MCF 10A (cell line): ENCODE measurements around the gene TRPM3. TPM values are rescaled to one million over a fixed set of nuclear protein-coding genes. Genes with fewer than 3 reads are reported as not detected.

Experiments used
- BruUV-seq: library from RNA; stranded (reverse); fragments of 400-500 nt; replicated peaks from 2 replicates; lab custom pipeline; 2021; lab: Mats Ljungman, UMichigan
- CTCF ChIA-PET: fragments of 300-600 bp; sonication (Branson Sonifier 250); formaldehyde crosslinking; extraction: SDS; loops from one replicate; lab custom pipeline; 2021; ENCODE audit warnings: antibody characterized with exemption, inconsistent platforms; lab: Yijun Ruan, JAX
- POLR2A ChIA-PET: fragments of 300-600, 350-650 bp; sonication (Branson Sonifier 250); formaldehyde crosslinking; extraction: SDS; loops from one replicate; lab custom pipeline; 2020; ENCODE audit warnings: antibody characterized with exemption, inconsistent platforms; lab: Yijun Ruan, JAX
- DNase-seq: peaks from one replicate; pipeline ENCODE4 v3.0.0-alpha.2; 2018; ENCODE audit not compliant: unreplicated experiment
- H3K27ac Mint-ChIP-seq: one replicate; pipeline ENCODE4 v1.8.0; 2022; ENCODE audit warnings: mild to moderate bottlenecking, low read depth, mixed read lengths; ENCODE audit not compliant: unreplicated experiment
- H3K27me3 Mint-ChIP-seq: one replicate; pipeline ENCODE4 v1.8.0; 2022; ENCODE audit warnings: mixed read lengths; ENCODE audit not compliant: insufficient read depth, unreplicated experiment
- H3K36me3 Mint-ChIP-seq: one replicate; pipeline ENCODE4 v1.8.0; 2022; ENCODE audit warnings: mild to moderate bottlenecking, moderate library complexity, mixed read lengths; ENCODE audit not compliant: insufficient read depth, unreplicated experiment
- H3K4me1 Mint-ChIP-seq: one replicate; pipeline ENCODE4 v1.8.0; 2022; ENCODE audit warnings: mixed read lengths; ENCODE audit not compliant: insufficient read depth, unreplicated experiment
- H3K4me3 Mint-ChIP-seq: one replicate; pipeline ENCODE4 v1.8.0; 2022; ENCODE audit warnings: mild to moderate bottlenecking, moderate library complexity, mixed read lengths; ENCODE audit not compliant: unreplicated experiment
- H3K9me3 Mint-ChIP-seq: one replicate; pipeline ENCODE4 v1.8.0; 2022; ENCODE audit warnings: mixed read lengths; ENCODE audit not compliant: unreplicated experiment
- intact Hi-C: fragments of 100-400 bp; cut with micrococcal nuclease; formaldehyde crosslinking; loops from 2 replicates; pipeline ENCODE4 v1.14.1; 2022
- total RNA-seq: library from RNA; stranded (reverse); gene quantifications from 2 replicates; pipeline ENCODE4 v1.2.3, GENCODE V29; 2022
- TF ChIP-seq, protein P1 (sequence below): fragments of 200-600 bp; IDR thresholded peaks from one replicate; pipeline ENCODE4 v1.8.0; 2022; ENCODE audit warnings: antibody characterized with exemption, mild to moderate bottlenecking; ENCODE audit not compliant: unreplicated experiment

TRPM3 gene
- total RNA-seq, 1 experiment from 2014 or later: 0.44 TPM

DNA sequence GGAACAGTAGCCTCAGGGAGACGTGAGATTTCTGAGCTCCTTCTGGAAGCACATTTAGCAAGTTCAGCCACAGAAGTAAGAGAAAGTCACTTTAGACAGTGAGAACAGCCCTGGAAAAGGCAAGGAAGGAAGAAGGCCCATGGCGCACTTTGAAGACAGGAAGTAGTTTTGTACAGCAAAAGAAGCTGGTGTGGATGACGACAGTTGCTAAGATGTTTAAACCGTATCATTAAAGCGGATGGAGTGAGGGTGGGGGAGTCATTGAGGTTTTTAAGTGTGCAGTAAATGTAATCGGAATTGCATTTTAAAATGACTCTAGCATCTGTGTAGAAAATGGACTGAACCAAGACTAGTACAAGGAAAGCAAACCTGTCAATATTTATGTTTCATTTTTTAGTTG lies 15.3 kb upstream of the TRPM3 start:
- BruUV-seq: no TSS peak
- POLR2A ChIA-PET: no interaction called here
- CTCF ChIA-PET: interaction anchor here (0.9 to 1.1 kb wide), 2 partner anchors 10 to 903 kb away, joined by 3 read pairs; no protein-coding TSS in a partner anchor
- peaks cover 3% of the 10 kb centered on the region for H3K27me3 Mint-ChIP-seq
- intact Hi-C loops: no loop called here
- TF ChIP-seq, protein P1, sequence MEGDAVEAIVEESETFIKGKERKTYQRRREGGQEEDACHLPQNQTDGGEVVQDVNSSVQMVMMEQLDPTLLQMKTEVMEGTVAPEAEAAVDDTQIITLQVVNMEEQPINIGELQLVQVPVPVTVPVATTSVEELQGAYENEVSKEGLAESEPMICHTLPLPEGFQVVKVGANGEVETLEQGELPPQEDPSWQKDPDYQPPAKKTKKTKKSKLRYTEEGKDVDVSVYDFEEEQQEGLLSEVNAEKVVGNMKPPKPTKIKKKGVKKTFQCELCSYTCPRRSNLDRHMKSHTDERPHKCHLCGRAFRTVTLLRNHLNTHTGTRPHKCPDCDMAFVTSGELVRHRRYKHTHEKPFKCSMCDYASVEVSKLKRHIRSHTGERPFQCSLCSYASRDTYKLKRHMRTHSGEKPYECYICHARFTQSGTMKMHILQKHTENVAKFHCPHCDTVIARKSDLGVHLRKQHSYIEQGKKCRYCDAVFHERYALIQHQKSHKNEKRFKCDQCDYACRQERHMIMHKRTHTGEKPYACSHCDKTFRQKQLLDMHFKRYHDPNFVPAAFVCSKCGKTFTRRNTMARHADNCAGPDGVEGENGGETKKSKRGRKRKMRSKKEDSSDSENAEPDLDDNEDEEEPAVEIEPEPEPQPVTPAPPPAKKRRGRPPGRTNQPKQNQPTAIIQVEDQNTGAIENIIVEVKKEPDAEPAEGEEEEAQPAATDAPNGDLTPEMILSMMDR: no peak
- no peak for DNase-seq
- no peak overlapping the region for H3K4me3 Mint-ChIP-seq
- no peaks in the 10 kb centered on the region for H3K4me1 Mint-ChIP-seq
- no peaks in the 10 kb centered on the region for H3K9me3 Mint-ChIP-seq
- H3K36me3 Mint-ChIP-seq: no peaks in the 10 kb centered on the region
- no peak overlapping the region for H3K27ac Mint-ChIP-seq

DNA sequence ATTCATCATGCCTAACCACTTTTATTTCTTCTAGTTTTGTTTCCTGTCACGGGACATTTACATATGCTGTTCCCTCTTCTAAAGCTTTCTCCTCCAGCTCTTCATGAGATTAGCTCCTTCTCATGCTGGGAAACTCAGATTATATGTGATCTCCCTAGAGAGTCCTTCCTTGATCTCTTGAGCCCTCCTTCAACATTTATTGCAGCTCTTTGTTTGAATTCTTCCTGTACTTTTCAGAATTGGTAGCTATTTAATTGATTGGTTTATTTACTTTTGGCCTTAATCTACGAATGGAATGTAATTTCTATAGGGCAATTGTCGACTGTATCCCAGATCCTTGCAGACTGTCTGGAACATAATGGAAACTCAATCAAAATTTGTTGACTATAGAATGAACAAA lies 9.7 kb upstream of the TRPM3 start:
- CTCF ChIA-PET: no interaction called here

DNA sequence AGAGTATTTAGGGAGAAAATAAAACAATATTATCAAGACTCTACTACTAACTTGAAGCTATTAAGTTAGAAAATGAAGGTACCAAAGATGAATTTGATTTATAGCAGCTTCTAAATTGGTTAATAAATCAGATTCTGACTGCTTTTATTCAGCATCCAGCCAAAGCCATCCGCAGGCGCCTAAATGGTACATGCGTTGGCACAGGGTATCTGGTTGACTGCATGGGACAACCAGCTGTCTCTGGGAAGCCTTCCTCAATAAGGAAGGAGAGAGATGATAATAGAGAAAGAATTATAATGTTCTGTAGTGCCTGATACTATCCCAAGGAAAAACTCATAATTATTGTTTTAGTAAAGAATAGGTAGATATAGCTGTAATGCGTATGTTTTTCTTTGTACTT lies 9.1 kb upstream of the TRPM3 start:
- ChIA-PET CTCF (no interaction called here), POLR2A (no interaction called here)
- H3K27me3 Mint-ChIP-seq: peaks cover 35% of the 10 kb centered on the region
- H3K27ac Mint-ChIP-seq: no peak overlapping the region
- no peaks in the 10 kb centered on the region for H3K9me3 Mint-ChIP-seq
- no peaks in the 10 kb centered on the region for H3K4me1 Mint-ChIP-seq
- H3K36me3 Mint-ChIP-seq: no peaks in the 10 kb centered on the region
- BruUV-seq: no TSS peak
- no peak for DNase-seq
- H3K4me3 Mint-ChIP-seq: no peak overlapping the region
- intact Hi-C loops: no loop called here
- TF ChIP-seq, protein P1: no peak

More for the DNA sequence above, 9.7 kb upstream of the TRPM3 start:
- intact Hi-C loops: no loop called here
- Mint-ChIP-seq H3K9me3 (no peaks in the 10 kb centered on the region), H3K27me3 (peaks cover 29% of the 10 kb centered on the region), H3K4me3 (no peak overlapping the region), H3K4me1 (no peaks in the 10 kb centered on the region), H3K36me3 (no peaks in the 10 kb centered on the region), H3K27ac (no peak overlapping the region)
- POLR2A ChIA-PET: no interaction called here
- no TSS peak for BruUV-seq
- no peak for DNase-seq
- TF ChIP-seq, protein P1: no peak

DNA sequence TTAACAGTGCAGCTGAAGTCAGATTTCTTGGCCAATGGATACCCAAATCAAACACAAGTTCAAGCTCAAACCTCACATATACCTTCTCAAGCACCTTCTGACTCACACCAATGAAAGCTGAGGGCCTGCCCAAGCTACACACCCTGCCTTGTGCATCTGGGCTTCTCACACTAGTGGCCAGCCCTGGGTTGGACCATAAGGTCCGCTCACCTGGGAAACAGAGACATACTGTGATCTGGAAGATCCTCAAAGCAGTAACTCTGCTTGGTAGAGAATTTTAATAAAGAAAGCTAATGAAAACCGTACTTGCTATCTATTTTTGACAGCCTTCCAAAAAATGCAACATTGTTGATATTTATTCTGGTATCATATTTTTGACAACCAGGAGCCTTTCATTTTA lies 7.4 kb upstream of the TRPM3 start:
- ChIA-PET CTCF (no interaction called here), POLR2A (no interaction called here)
- TF ChIP-seq, protein P1: no peak
- Mint-ChIP-seq H3K36me3 (no peaks in the 10 kb centered on the region), H3K27me3 (peaks cover 52% of the 10 kb centered on the region), H3K4me1 (no peaks in the 10 kb centered on the region), H3K9me3 (no peaks in the 10 kb centered on the region), H3K27ac (no peak overlapping the region), H3K4me3 (no peak overlapping the region)
- intact Hi-C loops: no loop called here
- DNase-seq: no peak
- BruUV-seq: no TSS peak
